Measurements from ENCODE around the gene ATP5ME. TPM values are rescaled to one million over a fixed set of nuclear protein-coding genes. Genes with fewer than 3 reads are reported as not detected.

The ATP5ME gene
- total and polyA plus RNA-seq, 2 donors from 2014 or later = 248 to 1,928 TPM

GRCh38 chr4:683247-683897 lies 9.3 kb upstream of the ATP5ME start:
- peak in 1 of 5 donors; percentile 82 for DNase-seq
- no peaks in the 10 kb centered on the region for H3K27me3 ChIP-seq (ENCODE audit: control insufficient read depth, insufficient read depth, low read length)
- no peak overlapping the region for H3K4me3 ChIP-seq (ENCODE audit: low read length in 3 of 3)
- no peak overlapping the region for H3K9ac ChIP-seq (ENCODE audit: low read length in 3 of 3)
- intact Hi-C loops (cut with DNase I) = no loop called here
- H3K4me1 ChIP-seq (ENCODE audit: control insufficient read depth in 2 of 3, insufficient read depth in 2 of 3, low read depth in 1 of 3, low read length in 3 of 3) = peaks cover 0 to 22% (median 0%) of the 10 kb centered on the region in 3 donors
- no peak for TF ChIP-seq CTCF (IDR thresholded peaks at IDR 0.05; ENCODE audit: borderline replicate concordance, extremely low read depth, insufficient read depth)
- H3K36me3 ChIP-seq (ENCODE audit: control insufficient read depth in 2 of 3, insufficient read depth in 3 of 3, low read length in 3 of 3) = no peaks in the 10 kb centered on the region
- H3K27ac ChIP-seq (ENCODE audit: low read depth in 2 of 2, low read length in 2 of 2) = no peak overlapping the region
- no peaks in the 10 kb centered on the region for H3K9me3 ChIP-seq (ENCODE audit: control insufficient read depth in 2 of 3, insufficient read depth in 1 of 3, low read length in 3 of 3)
- FAIRE-seq = no peak

DNA sequence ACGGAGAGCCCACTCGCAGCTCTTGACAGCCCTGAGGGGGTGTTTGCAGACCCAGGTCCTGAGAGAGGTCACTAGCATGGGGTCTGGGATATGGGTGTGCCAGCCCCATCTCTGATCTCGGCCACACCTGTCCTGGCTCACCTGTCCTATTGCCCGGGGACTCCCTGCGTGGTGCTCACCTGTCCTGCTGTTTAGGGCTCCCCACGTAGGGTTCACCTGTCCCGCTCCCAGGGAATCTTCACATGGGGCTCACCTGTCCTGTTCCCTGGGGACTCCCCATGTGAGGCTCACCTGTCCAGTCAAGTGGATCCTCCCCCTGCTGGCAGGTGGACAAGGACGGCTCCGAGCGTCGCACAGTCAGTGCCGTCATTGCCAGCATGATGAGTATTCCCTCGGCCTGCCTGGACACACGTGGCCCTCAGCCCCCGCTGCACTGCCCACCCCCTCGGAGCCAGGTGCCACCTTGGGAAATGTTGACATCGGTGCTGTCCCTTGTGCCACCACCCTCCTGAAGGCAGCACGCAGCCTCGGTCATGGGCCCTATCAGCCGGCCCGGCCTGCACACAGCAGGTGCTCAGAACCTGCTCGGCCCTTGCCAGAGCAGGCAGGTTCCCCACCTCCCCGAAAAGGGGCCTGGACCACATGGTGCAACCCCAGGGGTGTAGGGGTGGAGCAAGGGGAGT lies 8.6 kb upstream of the ATP5ME start:
- TF ChIP-seq CTCF (IDR thresholded peaks at IDR 0.05; ENCODE audit: borderline replicate concordance, extremely low read depth, insufficient read depth) = no peak
- Histone ChIP-seq H3K4me1 (ENCODE audit: control insufficient read depth in 2 of 3, insufficient read depth in 2 of 3, low read depth in 1 of 3, low read length in 3 of 3) (peaks cover 0 to 15% (median 0%) of the 10 kb centered on the region in 3 donors), H3K4me3 (ENCODE audit: low read length in 3 of 3) (no peak overlapping the region), H3K9me3 (ENCODE audit: control insufficient read depth in 2 of 3, insufficient read depth in 1 of 3, low read length in 3 of 3) (no peaks in the 10 kb centered on the region), H3K36me3 (ENCODE audit: control insufficient read depth in 2 of 3, insufficient read depth in 3 of 3, low read length in 3 of 3) (no peaks in the 10 kb centered on the region), H3K27me3 (ENCODE audit: control insufficient read depth, insufficient read depth, low read length) (no peaks in the 10 kb centered on the region), H3K9ac (ENCODE audit: low read length in 3 of 3) (no peak overlapping the region), H3K27ac (ENCODE audit: low read depth in 2 of 2, low read length in 2 of 2) (no peak overlapping the region)
- FAIRE-seq (no peak), DNase-seq (peak in 2 of 5 donors; percentile 72 to 73)
- intact Hi-C loops (cut with DNase I) = no loop called here

- Histone ChIP-seq H3K4me3 (ENCODE audit: low read length in 3 of 3) (no peak overlapping the region), H3K27ac (ENCODE audit: low read depth in 2 of 2, low read length in 2 of 2) (no peak overlapping the region)
- no peak for FAIRE-seq
Measured at GRCh38 chr4:681736-682451, 7.8 kb upstream of the ATP5ME start.

More at GRCh38 chr4:681736-682451, 7.8 kb upstream of the ATP5ME start:
- no peak for TF ChIP-seq CTCF (IDR thresholded peaks at IDR 0.05; ENCODE audit: borderline replicate concordance, extremely low read depth, insufficient read depth)
- H3K27me3 ChIP-seq (ENCODE audit: control insufficient read depth, insufficient read depth, low read length) = no peaks in the 10 kb centered on the region
- DNase-seq = peak in 3 of 5 donors; percentile 42 to 87 (median 87)
- H3K9me3 ChIP-seq (ENCODE audit: control insufficient read depth in 2 of 3, insufficient read depth in 1 of 3, low read length in 3 of 3) = no peaks in the 10 kb centered on the region
- intact Hi-C loops (cut with DNase I) = no loop called here
- H3K9ac ChIP-seq (ENCODE audit: low read length in 3 of 3) = no peak overlapping the region
- H3K36me3 ChIP-seq (ENCODE audit: control insufficient read depth in 2 of 3, insufficient read depth in 3 of 3, low read length in 3 of 3) = no peaks in the 10 kb centered on the region
- peaks cover 0 to 9% (median 0%) of the 10 kb centered on the region in 3 donors for H3K4me1 ChIP-seq (ENCODE audit: control insufficient read depth in 2 of 3, insufficient read depth in 2 of 3, low read depth in 1 of 3, low read length in 3 of 3)

Measured in kidney (tissue), 14 donors.